ENCODE measurements around the gene SKI.

GRCh38 chr1:2202843-2203601 is 25.1 kb upstream of the SKI start:
- TF ChIP-seq EZH2phosphoT487 (IDR thresholded peaks at IDR 0.05; ENCODE audit: low read length) (no peak), CTCF (IDR thresholded peaks at IDR 0.05; ENCODE audit: low read length) (no peak), EZH2 (optimal IDR thresholded peaks at IDR 0.05; ENCODE audit: low read depth, low read length) (no peak)

Measured in MM.1S (cell line).